Measurements from ENCODE around the gene ELAVL1. TPM values are rescaled to one million over a fixed set of nuclear protein-coding genes. Genes with fewer than 3 reads are reported as not detected.

The ELAVL1 gene
- total and polyA plus RNA-seq, 5 experiments from 2014 or later = 41.5 to 55.8 (median 55.1) TPM

- ATAC-seq (no peak), DNase-seq (no peak)
- no peak overlapping the region for H3K4me3 Mint-ChIP-seq
- H3K27me3 Mint-ChIP-seq = no peaks in the 10 kb centered on the region
- POLR2A ChIA-PET = no interaction called here
- peaks cover 24 to 58% (median 44%) of the 10 kb centered on the region in 4 donors for H3K4me1 Mint-ChIP-seq
- peaks cover 4 to 55% (median 4%) of the 10 kb centered on the region in 3 donors for H3K36me3 Mint-ChIP-seq
- no peaks in the 10 kb centered on the region for H3K9me3 Mint-ChIP-seq
- peak overlapping the region in 2 of 10 donors; percentile 22 to 46 for H3K27ac Mint-ChIP-seq
Observed at GRCh38 chr19:7994114-7994513, 11.3 kb downstream of the ELAVL1 start.

GRCh38 chr19:7993560-7993959, 11.9 kb downstream of the ELAVL1 start:
- peak overlapping the region in 2 of 10 donors; percentile 46 to 59 for H3K27ac Mint-ChIP-seq
- DNase-seq (no peak), ATAC-seq (no peak)
- peak overlapping the region in 1 of 10 donors; percentile 14 for H3K4me3 Mint-ChIP-seq
- H3K27me3 Mint-ChIP-seq = no peaks in the 10 kb centered on the region
- peaks cover 22 to 53% (median 42%) of the 10 kb centered on the region in 4 donors for H3K4me1 Mint-ChIP-seq
- POLR2A ChIA-PET = no interaction called here
- H3K36me3 Mint-ChIP-seq = peaks cover 4 to 58% (median 4%) of the 10 kb centered on the region in 3 donors
- H3K9me3 Mint-ChIP-seq = no peaks in the 10 kb centered on the region

- DNase-seq (no peak), ATAC-seq (no peak)
- POLR2A ChIA-PET = no interaction called here
- H3K4me1 Mint-ChIP-seq = peaks cover 25 to 49% (median 38%) of the 10 kb centered on the region in 4 donors
- H3K27ac Mint-ChIP-seq = peak overlapping the region in 1 of 10 donors; percentile 15
- no peak overlapping the region for H3K4me3 Mint-ChIP-seq
- no peaks in the 10 kb centered on the region for H3K9me3 Mint-ChIP-seq
- H3K36me3 Mint-ChIP-seq = peaks cover 4 to 68% (median 8%) of the 10 kb centered on the region in 3 donors
- no peaks in the 10 kb centered on the region for H3K27me3 Mint-ChIP-seq
Observed at GRCh38 chr19:7992575-7992974, 12.9 kb downstream of the ELAVL1 start.

- POLR2A ChIA-PET = no interaction called here
- DNase-seq (peak in 1 of 10 donors; percentile 43), ATAC-seq (no peak)
- peaks cover 4 to 67% (median 10%) of the 10 kb centered on the region in 3 donors for H3K36me3 Mint-ChIP-seq
- H3K4me1 Mint-ChIP-seq = peaks cover 13 to 25% (median 19%) of the 10 kb centered on the region in 4 donors
- no peaks in the 10 kb centered on the region for H3K9me3 Mint-ChIP-seq
- no peaks in the 10 kb centered on the region for H3K27me3 Mint-ChIP-seq
- H3K27ac Mint-ChIP-seq = no peak overlapping the region
- no peak overlapping the region for H3K4me3 Mint-ChIP-seq
Observed at GRCh38 chr19:7989071-7989575, 16.3 kb downstream of the ELAVL1 start.

GRCh38 chr19:7988307-7988706, 17.1 kb downstream of the ELAVL1 start:
- Mint-ChIP-seq H3K27ac (peak overlapping the region in 2 of 10 donors; percentile 46 to 84), H3K4me3 (no peak overlapping the region), H3K36me3 (peaks cover 7 to 69% (median 10%) of the 10 kb centered on the region in 3 donors), H3K9me3 (no peaks in the 10 kb centered on the region), H3K27me3 (no peaks in the 10 kb centered on the region), H3K4me1 (peaks cover 7 to 21% (median 18%) of the 10 kb centered on the region in 4 donors)
- POLR2A ChIA-PET = no interaction called here
- ATAC-seq = no peak
- peak in 1 of 10 donors; percentile 22 for DNase-seq

- Mint-ChIP-seq H3K4me3 (no peak overlapping the region), H3K27me3 (no peaks in the 10 kb centered on the region), H3K4me1 (peaks cover 7 to 21% (median 15%) of the 10 kb centered on the region in 4 donors), H3K27ac (no peak overlapping the region), H3K9me3 (no peaks in the 10 kb centered on the region), H3K36me3 (peaks cover 7 to 73% (median 10%) of the 10 kb centered on the region in 3 donors)
- ATAC-seq (no peak), DNase-seq (peak in 1 of 10 donors; percentile 53)
- POLR2A ChIA-PET = no interaction called here
Observed at GRCh38 chr19:7987114-7987768, 18.2 kb downstream of the ELAVL1 start.

GRCh38 chr19:7986321-7987113, 18.9 kb downstream of the ELAVL1 start:
- Mint-ChIP-seq H3K4me3 (no peak overlapping the region), H3K36me3 (peaks cover 6 to 70% (median 8%) of the 10 kb centered on the region in 3 donors), H3K4me1 (peaks cover 7 to 21% (median 13%) of the 10 kb centered on the region in 4 donors), H3K27ac (peak overlapping the region in 1 of 10 donors; percentile 88), H3K9me3 (no peaks in the 10 kb centered on the region), H3K27me3 (no peaks in the 10 kb centered on the region)
- DNase-seq = no peak
- no peak for ATAC-seq
- POLR2A ChIA-PET = no interaction called here

- DNase-seq (peak in 1 of 10 donors; percentile 26), ATAC-seq (no peak)
- H3K27me3 Mint-ChIP-seq = no peaks in the 10 kb centered on the region
- H3K27ac Mint-ChIP-seq = peak overlapping the region in 1 of 10 donors; percentile 88
- POLR2A ChIA-PET = no interaction called here
- H3K4me1 Mint-ChIP-seq = peaks cover 7 to 21% (median 11%) of the 10 kb centered on the region in 4 donors
- H3K36me3 Mint-ChIP-seq = peaks cover 4 to 70% (median 5%) of the 10 kb centered on the region in 3 donors
- no peaks in the 10 kb centered on the region for H3K9me3 Mint-ChIP-seq
- no peak overlapping the region for H3K4me3 Mint-ChIP-seq
Observed at GRCh38 chr19:7985481-7985911, 19.9 kb downstream of the ELAVL1 start.

GRCh38 chr19:7983995-7984837, 21.2 kb downstream of the ELAVL1 start:
- Mint-ChIP-seq H3K27me3 (no peaks in the 10 kb centered on the region), H3K27ac (peak overlapping the region in 2 of 10 donors; percentile 54 to 56), H3K4me3 (no peak overlapping the region), H3K4me1 (peaks cover 7 to 21% (median 11%) of the 10 kb centered on the region in 4 donors), H3K36me3 (peaks cover 5 to 70% (median 5%) of the 10 kb centered on the region in 3 donors), H3K9me3 (no peaks in the 10 kb centered on the region)
- ATAC-seq = no peak
- POLR2A ChIA-PET = no interaction called here
- peak in 1 of 10 donors; percentile 44 for DNase-seq

- POLR2A ChIA-PET = no interaction called here
- H3K36me3 Mint-ChIP-seq = peaks cover 5 to 65% (median 5%) of the 10 kb centered on the region in 3 donors
- ATAC-seq (no peak), DNase-seq (peak in 1 of 10 donors; percentile 41)
- peaks cover 7 to 17% (median 11%) of the 10 kb centered on the region in 4 donors for H3K4me1 Mint-ChIP-seq
- H3K27me3 Mint-ChIP-seq = no peaks in the 10 kb centered on the region
- no peak overlapping the region for H3K4me3 Mint-ChIP-seq
- H3K27ac Mint-ChIP-seq = no peak overlapping the region
- no peaks in the 10 kb centered on the region for H3K9me3 Mint-ChIP-seq
Observed at GRCh38 chr19:7983286-7983950, 22.0 kb downstream of the ELAVL1 start.

GRCh38 chr19:7982651-7983099, 22.8 kb downstream of the ELAVL1 start:
- H3K27me3 Mint-ChIP-seq = no peaks in the 10 kb centered on the region
- no peak overlapping the region for H3K4me3 Mint-ChIP-seq
- ATAC-seq (no peak), DNase-seq (peak in 1 of 10 donors; percentile 21)
- H3K36me3 Mint-ChIP-seq = peaks cover 3 to 62% (median 5%) of the 10 kb centered on the region in 3 donors
- H3K9me3 Mint-ChIP-seq = no peaks in the 10 kb centered on the region
- peaks cover 7 to 10% (median 9%) of the 10 kb centered on the region in 4 donors for H3K4me1 Mint-ChIP-seq
- peak overlapping the region in 1 of 10 donors; percentile 27 for H3K27ac Mint-ChIP-seq
- POLR2A ChIA-PET = no interaction called here

GRCh38 chr19:7982103-7982502, 23.3 kb downstream of the ELAVL1 start:
- no peak overlapping the region for H3K4me3 Mint-ChIP-seq
- H3K27ac Mint-ChIP-seq = no peak overlapping the region
- H3K27me3 Mint-ChIP-seq = no peaks in the 10 kb centered on the region
- peaks cover 4 to 8% (median 7%) of the 10 kb centered on the region in 4 donors for H3K4me1 Mint-ChIP-seq
- DNase-seq (peak in 1 of 10 donors; percentile 44), ATAC-seq (no peak)
- no peaks in the 10 kb centered on the region for H3K9me3 Mint-ChIP-seq
- H3K36me3 Mint-ChIP-seq = peaks cover 0 to 59% (median 5%) of the 10 kb centered on the region in 3 donors
- POLR2A ChIA-PET = no interaction called here

All from naive thymus-derived CD8-positive, alpha-beta T cell (primary cell).